ENCODE measurements around the gene GABBR1. TPM values are rescaled to one million over a fixed set of nuclear protein-coding genes. Genes with fewer than 3 reads are reported as not detected.

Gene GABBR1
- polyA plus RNA-seq, 1 of the 3 experiments (the other 2 are of a cell fraction): 26.8 TPM

DNA sequence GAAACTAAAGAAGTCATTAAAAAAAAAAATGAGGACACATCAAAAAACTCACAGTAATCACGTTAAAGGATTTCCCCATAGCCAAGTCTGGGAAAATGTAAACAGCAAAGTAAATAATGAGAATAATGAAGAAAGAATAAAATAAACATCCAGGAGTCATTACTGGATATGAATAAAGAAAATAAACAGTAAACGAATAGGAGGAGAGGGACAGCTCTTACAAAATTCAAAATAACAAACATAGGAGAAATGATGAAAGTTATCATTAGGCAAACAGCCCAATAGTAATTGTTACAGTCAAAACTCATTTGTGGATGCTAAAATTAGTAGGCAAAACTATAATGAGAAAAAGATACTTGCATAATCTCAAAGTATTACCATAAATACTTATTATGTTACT lies 65.4 kb downstream of the GABBR1 start:
- H3K9ac ChIP-seq: no peak overlapping the region
- POLR2A ChIA-PET: no interaction called here
- H3K9me2 ChIP-seq: no peaks in the 10 kb centered on the region

DNA sequence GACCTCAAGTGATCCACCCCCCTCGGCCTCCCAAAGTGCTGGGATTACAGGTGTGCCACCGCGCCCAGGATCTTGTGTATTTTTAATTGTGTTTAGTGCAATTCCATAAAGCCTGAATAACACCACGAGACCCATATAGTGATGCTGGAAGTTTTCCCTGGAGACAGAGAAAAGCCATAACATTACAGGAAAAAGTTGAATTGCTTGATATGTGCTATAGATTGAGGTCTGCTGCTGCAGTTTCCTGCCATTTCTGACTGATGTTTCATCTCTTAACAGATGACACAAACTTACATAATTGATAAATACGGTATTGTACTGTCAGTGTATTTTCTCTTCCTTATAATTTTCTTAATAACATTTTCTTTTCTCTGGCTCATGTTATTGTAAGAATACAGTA lies 66.1 kb downstream of the GABBR1 start:
- no peaks in the 10 kb centered on the region for H3K9me3 ChIP-seq

More for the DNA sequence above, 65.4 kb downstream of the GABBR1 start:
- Histone ChIP-seq H2AFZ (ENCODE audit: low read depth) (no peak overlapping the region), H3K27ac (ENCODE audit: low read depth in 2 of 2, low read length in 1 of 2) (no peak overlapping the region), H3K4me3 (ENCODE audit: low read depth in 2 of 2, low read length in 1 of 2) (no peak overlapping the region), H3K9me3 (no peaks in the 10 kb centered on the region), H3K4me2 (no peak overlapping the region), H4K20me1 (ENCODE audit: insufficient read depth) (no peaks in the 10 kb centered on the region), H3F3A (replicated peaks; ENCODE audit: insufficient read depth) (no peaks in the 10 kb centered on the region), H3K79me2 (ENCODE audit: insufficient read depth) (no peaks in the 10 kb centered on the region), H3K4me1 (ENCODE audit: control insufficient read depth in 1 of 2, insufficient read depth in 2 of 2, low read depth in 1 of 2, low read length in 1 of 2) (no peaks in the 10 kb centered on the region), H3K27me3 (ENCODE audit: insufficient read depth) (peaks cover 43% of the 10 kb centered on the region; the same call in 1 of the 2 replicates), H3K36me3 (replicated peaks in 1 of 2; ENCODE audit: control insufficient read depth in 1 of 2, insufficient read depth in 2 of 2, low read length in 1 of 2) (no peaks in the 10 kb centered on the region)
- DNase-seq: no peak
- CTCF ChIA-PET: no interaction called here
- 0% methylated on average over 2 of the region's 2 CpGs for WGBS (ENCODE audit: low lambda C conversion rate)
- TF ChIP-seq, protein P1, sequence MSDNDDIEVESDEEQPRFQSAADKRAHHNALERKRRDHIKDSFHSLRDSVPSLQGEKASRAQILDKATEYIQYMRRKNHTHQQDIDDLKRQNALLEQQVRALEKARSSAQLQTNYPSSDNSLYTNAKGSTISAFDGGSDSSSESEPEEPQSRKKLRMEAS (IDR thresholded peaks at IDR 0.05; ENCODE audit: low read depth): no peak
- TF ChIP-seq TEAD4 (IDR thresholded peaks at IDR 0.05; ENCODE audit: borderline replicate concordance, insufficient read depth) (no peak), EP300 (IDR thresholded peaks at IDR 0.05; ENCODE audit: borderline replicate concordance in 1 of 2, low read depth in 1 of 2, low read length in 1 of 2) (no peak), FOSL2 (IDR thresholded peaks at IDR 0.05; ENCODE audit: borderline replicate concordance, low read depth) (no peak), RAD21 (IDR thresholded peaks at IDR 0.05; ENCODE audit: low read length) (no peak), NFIC (IDR thresholded peaks at IDR 0.05; ENCODE audit: borderline replicate concordance) (no peak), SMC3 (IDR thresholded peaks at IDR 0.05; ENCODE audit: low read depth, low read length) (no peak), EZH2phosphoT487 (IDR thresholded peaks at IDR 0.05; ENCODE audit: borderline replicate concordance, low read depth) (no peak), RFX5 (IDR thresholded peaks at IDR 0.05; ENCODE audit: low read length) (no peak), TAF1 (IDR thresholded peaks at IDR 0.05; ENCODE audit: borderline replicate concordance, low read depth, low read length) (no peak), ELF1 (IDR thresholded peaks at IDR 0.05) (no peak), CHD2 (IDR thresholded peaks at IDR 0.05; ENCODE audit: low read length, partially characterized antibody) (no peak), GABPA (IDR thresholded peaks at IDR 0.05; ENCODE audit: low read depth) (no peak)
- TF ChIP-seq, protein P2, sequence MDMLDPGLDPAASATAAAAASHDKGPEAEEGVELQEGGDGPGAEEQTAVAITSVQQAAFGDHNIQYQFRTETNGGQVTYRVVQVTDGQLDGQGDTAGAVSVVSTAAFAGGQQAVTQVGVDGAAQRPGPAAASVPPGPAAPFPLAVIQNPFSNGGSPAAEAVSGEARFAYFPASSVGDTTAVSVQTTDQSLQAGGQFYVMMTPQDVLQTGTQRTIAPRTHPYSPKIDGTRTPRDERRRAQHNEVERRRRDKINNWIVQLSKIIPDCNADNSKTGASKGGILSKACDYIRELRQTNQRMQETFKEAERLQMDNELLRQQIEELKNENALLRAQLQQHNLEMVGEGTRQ (IDR thresholded peaks at IDR 0.05; ENCODE audit: borderline replicate concordance, low read depth, low read length): no peak
- TF ChIP-seq, protein P3, sequence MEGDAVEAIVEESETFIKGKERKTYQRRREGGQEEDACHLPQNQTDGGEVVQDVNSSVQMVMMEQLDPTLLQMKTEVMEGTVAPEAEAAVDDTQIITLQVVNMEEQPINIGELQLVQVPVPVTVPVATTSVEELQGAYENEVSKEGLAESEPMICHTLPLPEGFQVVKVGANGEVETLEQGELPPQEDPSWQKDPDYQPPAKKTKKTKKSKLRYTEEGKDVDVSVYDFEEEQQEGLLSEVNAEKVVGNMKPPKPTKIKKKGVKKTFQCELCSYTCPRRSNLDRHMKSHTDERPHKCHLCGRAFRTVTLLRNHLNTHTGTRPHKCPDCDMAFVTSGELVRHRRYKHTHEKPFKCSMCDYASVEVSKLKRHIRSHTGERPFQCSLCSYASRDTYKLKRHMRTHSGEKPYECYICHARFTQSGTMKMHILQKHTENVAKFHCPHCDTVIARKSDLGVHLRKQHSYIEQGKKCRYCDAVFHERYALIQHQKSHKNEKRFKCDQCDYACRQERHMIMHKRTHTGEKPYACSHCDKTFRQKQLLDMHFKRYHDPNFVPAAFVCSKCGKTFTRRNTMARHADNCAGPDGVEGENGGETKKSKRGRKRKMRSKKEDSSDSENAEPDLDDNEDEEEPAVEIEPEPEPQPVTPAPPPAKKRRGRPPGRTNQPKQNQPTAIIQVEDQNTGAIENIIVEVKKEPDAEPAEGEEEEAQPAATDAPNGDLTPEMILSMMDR (IDR thresholded peaks at IDR 0.05): no peak
- TF ChIP-seq, protein P4, sequence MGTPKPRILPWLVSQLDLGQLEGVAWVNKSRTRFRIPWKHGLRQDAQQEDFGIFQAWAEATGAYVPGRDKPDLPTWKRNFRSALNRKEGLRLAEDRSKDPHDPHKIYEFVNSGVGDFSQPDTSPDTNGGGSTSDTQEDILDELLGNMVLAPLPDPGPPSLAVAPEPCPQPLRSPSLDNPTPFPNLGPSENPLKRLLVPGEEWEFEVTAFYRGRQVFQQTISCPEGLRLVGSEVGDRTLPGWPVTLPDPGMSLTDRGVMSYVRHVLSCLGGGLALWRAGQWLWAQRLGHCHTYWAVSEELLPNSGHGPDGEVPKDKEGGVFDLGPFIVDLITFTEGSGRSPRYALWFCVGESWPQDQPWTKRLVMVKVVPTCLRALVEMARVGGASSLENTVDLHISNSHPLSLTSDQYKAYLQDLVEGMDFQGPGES (IDR thresholded peaks at IDR 0.05; ENCODE audit: low read depth, low read length): no peak

More for the DNA sequence above, 66.1 kb downstream of the GABBR1 start:
- no peak overlapping the region for H3K9ac ChIP-seq
- no peaks in the 10 kb centered on the region for H3K36me3 ChIP-seq (replicated peaks in 1 of 2; ENCODE audit: control insufficient read depth in 1 of 2, insufficient read depth in 2 of 2, low read length in 1 of 2)
- WGBS (ENCODE audit: low lambda C conversion rate): 1% methylated on average over 5 of the region's 5 CpGs
- ChIA-PET CTCF (no interaction called here), POLR2A (no interaction called here)
- no peaks in the 10 kb centered on the region for H3F3A ChIP-seq (replicated peaks; ENCODE audit: insufficient read depth)
- H3K4me1 ChIP-seq (ENCODE audit: control insufficient read depth in 1 of 2, insufficient read depth in 2 of 2, low read depth in 1 of 2, low read length in 1 of 2): no peaks in the 10 kb centered on the region
- no peaks in the 10 kb centered on the region for H4K20me1 ChIP-seq (ENCODE audit: insufficient read depth)
- TF ChIP-seq FOSL2 (IDR thresholded peaks at IDR 0.05; ENCODE audit: borderline replicate concordance, low read depth): no peak
- TF ChIP-seq CHD2 (IDR thresholded peaks at IDR 0.05; ENCODE audit: low read length, partially characterized antibody): no peak
- TF ChIP-seq GATA2 (CRISPR knock-in tag; IDR thresholded peaks at IDR 0.05): no peak
- TF ChIP-seq RAD21 (IDR thresholded peaks at IDR 0.05; ENCODE audit: low read length): no peak
- TF ChIP-seq EZH2phosphoT487 (IDR thresholded peaks at IDR 0.05; ENCODE audit: borderline replicate concordance, low read depth): no peak
- no peak for TF ChIP-seq ELF1 (IDR thresholded peaks at IDR 0.05)
- no peak for TF ChIP-seq YY1 (IDR thresholded peaks at IDR 0.05; ENCODE audit: low read depth)
- TF ChIP-seq TAF1 (IDR thresholded peaks at IDR 0.05; ENCODE audit: borderline replicate concordance, low read depth, low read length): no peak
- no peak for TF ChIP-seq RFX5 (IDR thresholded peaks at IDR 0.05; ENCODE audit: low read length)
- no peak for TF ChIP-seq JUND (IDR thresholded peaks at IDR 0.05)
- TF ChIP-seq GABPA (IDR thresholded peaks at IDR 0.05; ENCODE audit: low read depth): no peak
- TF ChIP-seq POLR2AphosphoS5 (IDR thresholded peaks at IDR 0.05; ENCODE audit: low read depth, low read length): no peak
- no peak for TF ChIP-seq MXI1 (IDR thresholded peaks at IDR 0.05; ENCODE audit: low read depth, low read length)
- TF ChIP-seq, protein P1 (IDR thresholded peaks at IDR 0.05; ENCODE audit: low read depth): no peak
- no peak for TF ChIP-seq FOXJ3 (CRISPR knock-in tag; IDR thresholded peaks at IDR 0.05)
- no peak for TF ChIP-seq TCF12 (IDR thresholded peaks at IDR 0.05)
- H3K4me3 ChIP-seq (ENCODE audit: low read depth in 2 of 2, low read length in 1 of 2): no peak overlapping the region
- no peak overlapping the region for H2AFZ ChIP-seq (ENCODE audit: low read depth)
- no peaks in the 10 kb centered on the region for H3K79me2 ChIP-seq (ENCODE audit: insufficient read depth)
- peaks cover 45% of the 10 kb centered on the region; the same call in 1 of the 2 replicates for H3K27me3 ChIP-seq (ENCODE audit: insufficient read depth)
- H3K27ac ChIP-seq (ENCODE audit: low read depth in 2 of 2, low read length in 1 of 2): no peak overlapping the region
- H3K4me2 ChIP-seq: no peak overlapping the region
- DNase-seq: no peak
- no peaks in the 10 kb centered on the region for H3K9me2 ChIP-seq
